ENCODE data around the gene AMIGO2. TPM values are rescaled to one million over a fixed set of nuclear protein-coding genes. Genes with fewer than 3 reads are reported as not detected.

Gene AMIGO2
- total RNA-seq, 1 experiment from 2014 or later: 19.3 TPM

DNA sequence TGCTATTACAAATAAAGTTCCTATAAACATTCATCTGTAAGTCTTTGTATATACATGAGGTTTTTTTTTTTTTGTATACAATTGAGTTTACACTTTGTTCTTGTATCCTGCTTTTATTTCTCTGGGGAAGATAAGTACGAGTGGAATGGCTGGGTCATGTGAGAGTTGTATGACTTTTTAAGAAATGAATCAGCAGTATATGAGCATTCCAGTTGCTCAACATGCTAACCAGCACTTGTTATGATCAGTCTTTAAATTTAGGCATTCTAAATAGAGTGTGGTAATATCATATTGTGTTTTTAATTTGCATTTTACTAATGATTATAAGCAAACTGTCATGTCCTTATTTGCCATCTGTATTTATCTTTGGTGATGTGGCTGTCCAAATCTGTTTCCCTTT, 44.7 kb upstream of the AMIGO2 start:
- H3F3A ChIP-seq (ENCODE audit: low read length, unreplicated experiment): no peaks in the 10 kb centered on the region
- no peaks in the 10 kb centered on the region for H3K9me3 ChIP-seq (ENCODE audit: low read length)
- no peaks in the 10 kb centered on the region for H3K27me3 ChIP-seq (ENCODE audit: low read length)
- no peak overlapping the region for H3K4me2 ChIP-seq (ENCODE audit: low read length)
- TF ChIP-seq EZH2phosphoT487 (IDR thresholded peaks at IDR 0.05; ENCODE audit: borderline replicate concordance, low read length) (no peak), EZH2 (IDR thresholded peaks at IDR 0.05; ENCODE audit: low read length, unreplicated experiment) (no peak)
- TF ChIP-seq, protein P1, sequence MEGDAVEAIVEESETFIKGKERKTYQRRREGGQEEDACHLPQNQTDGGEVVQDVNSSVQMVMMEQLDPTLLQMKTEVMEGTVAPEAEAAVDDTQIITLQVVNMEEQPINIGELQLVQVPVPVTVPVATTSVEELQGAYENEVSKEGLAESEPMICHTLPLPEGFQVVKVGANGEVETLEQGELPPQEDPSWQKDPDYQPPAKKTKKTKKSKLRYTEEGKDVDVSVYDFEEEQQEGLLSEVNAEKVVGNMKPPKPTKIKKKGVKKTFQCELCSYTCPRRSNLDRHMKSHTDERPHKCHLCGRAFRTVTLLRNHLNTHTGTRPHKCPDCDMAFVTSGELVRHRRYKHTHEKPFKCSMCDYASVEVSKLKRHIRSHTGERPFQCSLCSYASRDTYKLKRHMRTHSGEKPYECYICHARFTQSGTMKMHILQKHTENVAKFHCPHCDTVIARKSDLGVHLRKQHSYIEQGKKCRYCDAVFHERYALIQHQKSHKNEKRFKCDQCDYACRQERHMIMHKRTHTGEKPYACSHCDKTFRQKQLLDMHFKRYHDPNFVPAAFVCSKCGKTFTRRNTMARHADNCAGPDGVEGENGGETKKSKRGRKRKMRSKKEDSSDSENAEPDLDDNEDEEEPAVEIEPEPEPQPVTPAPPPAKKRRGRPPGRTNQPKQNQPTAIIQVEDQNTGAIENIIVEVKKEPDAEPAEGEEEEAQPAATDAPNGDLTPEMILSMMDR (conservative IDR thresholded peaks at IDR 0.05; ENCODE audit: low read depth, low read length): no peak
- H3K79me2 ChIP-seq (ENCODE audit: low read length): no peaks in the 10 kb centered on the region
- no peak overlapping the region for H3K9ac ChIP-seq (ENCODE audit: low read length)
- no peaks in the 10 kb centered on the region for H3K36me3 ChIP-seq (ENCODE audit: low read depth, low read length)
- intact Hi-C loops (cut with micrococcal nuclease): no loop called here
- no TSS peak for BruUV-seq (replicated peaks)
- ChIA-PET POLR2A (ENCODE audit: unreplicated experiment) (no interaction called here), CTCF (no interaction called here)
- ATAC-seq (0 out of 2 replicates have a peak, but pooled peaks have one; percentile 21), DNase-seq (peak; percentile 36)
- no peak overlapping the region for H3K27ac ChIP-seq (ENCODE audit: low read length)
- no peak overlapping the region for H2AFZ ChIP-seq (ENCODE audit: low read length)
- H3K4me1 ChIP-seq (ENCODE audit: insufficient read depth, low read length): peaks cover 37% of the 10 kb centered on the region
- H3K9me2 ChIP-seq (replicated peaks; ENCODE audit: low read length): no peaks in the 10 kb centered on the region
- H3K4me3 ChIP-seq (ENCODE audit: low read length): no peak overlapping the region
- no peaks in the 10 kb centered on the region for H4K20me1 ChIP-seq (ENCODE audit: low read length)

DNA sequence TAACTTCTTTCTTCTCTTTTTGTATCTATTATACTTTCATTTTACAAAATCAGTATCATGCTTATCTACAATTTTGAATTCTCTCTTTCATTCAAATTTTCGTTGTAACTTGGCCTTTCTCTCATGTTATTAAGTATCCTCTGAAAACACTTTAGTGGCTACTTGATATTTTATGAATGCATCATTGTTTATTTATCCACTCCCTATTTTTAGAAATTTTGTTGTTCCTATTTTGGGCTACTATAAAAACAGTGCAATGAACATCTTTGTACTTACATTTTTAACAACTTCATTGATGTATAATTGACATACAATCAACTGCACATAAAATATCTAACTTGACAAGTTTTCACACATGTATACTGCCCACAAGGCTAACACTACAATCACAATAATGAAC, 44.0 kb upstream of the AMIGO2 start:
- no peak overlapping the region for H3K27ac ChIP-seq (ENCODE audit: low read length)
- H3F3A ChIP-seq (ENCODE audit: low read length, unreplicated experiment): no peaks in the 10 kb centered on the region
- no peaks in the 10 kb centered on the region for H4K20me1 ChIP-seq (ENCODE audit: low read length)
- peaks cover 37% of the 10 kb centered on the region for H3K4me1 ChIP-seq (ENCODE audit: insufficient read depth, low read length)
- H3K4me2 ChIP-seq (ENCODE audit: low read length): peak overlapping the region; percentile 21
- no peak overlapping the region for H3K9ac ChIP-seq (ENCODE audit: low read length)
- ATAC-seq: peak; percentile 64; the same call in 1 of the 2 replicates
- ChIA-PET POLR2A (ENCODE audit: unreplicated experiment) (no interaction called here), CTCF (no interaction called here)
- no peak overlapping the region for H3K4me3 ChIP-seq (ENCODE audit: low read length)
- TF ChIP-seq, protein P1 (conservative IDR thresholded peaks at IDR 0.05; ENCODE audit: low read depth, low read length): no peak
- no peak for TF ChIP-seq EZH2phosphoT487 (IDR thresholded peaks at IDR 0.05; ENCODE audit: borderline replicate concordance, low read length)
- TF ChIP-seq EZH2 (IDR thresholded peaks at IDR 0.05; ENCODE audit: low read length, unreplicated experiment): no peak
- H3K9me2 ChIP-seq (replicated peaks; ENCODE audit: low read length): no peaks in the 10 kb centered on the region
- H3K36me3 ChIP-seq (ENCODE audit: low read depth, low read length): no peaks in the 10 kb centered on the region
- H3K79me2 ChIP-seq (ENCODE audit: low read length): no peaks in the 10 kb centered on the region
- peak; percentile 41 for DNase-seq
- H3K9me3 ChIP-seq (ENCODE audit: low read length): no peaks in the 10 kb centered on the region
- no peak overlapping the region for H2AFZ ChIP-seq (ENCODE audit: low read length)
- no peaks in the 10 kb centered on the region for H3K27me3 ChIP-seq (ENCODE audit: low read length)
- no TSS peak for BruUV-seq (replicated peaks)
- intact Hi-C loops (cut with micrococcal nuclease): no loop called here

DNA sequence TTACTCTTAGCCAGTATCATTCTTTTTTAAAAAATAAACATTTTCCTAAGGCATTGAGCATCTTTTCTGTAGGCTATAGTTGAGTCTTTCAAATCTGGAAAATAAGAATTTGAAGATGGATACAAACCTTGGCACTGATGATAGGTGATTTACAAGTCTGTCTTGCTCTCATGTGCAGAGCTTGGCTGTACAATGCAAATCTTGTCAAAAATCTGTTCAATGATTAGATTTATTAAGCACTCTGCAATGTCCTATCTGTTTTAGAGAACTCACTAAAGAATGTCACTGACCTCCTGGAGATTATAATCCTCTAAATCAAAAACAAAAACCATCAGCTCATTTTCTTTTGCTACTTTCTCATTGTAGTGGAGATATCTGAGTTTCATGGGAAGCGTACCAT, 42.8 kb upstream of the AMIGO2 start:
- ATAC-seq (no peak), DNase-seq (no peak)
- Histone ChIP-seq H3F3A (ENCODE audit: low read length, unreplicated experiment) (no peaks in the 10 kb centered on the region), H3K9me2 (replicated peaks; ENCODE audit: low read length) (no peaks in the 10 kb centered on the region), H3K27ac (ENCODE audit: low read length) (no peak overlapping the region), H3K9me3 (ENCODE audit: low read length) (no peaks in the 10 kb centered on the region), H3K36me3 (ENCODE audit: low read depth, low read length) (no peaks in the 10 kb centered on the region), H3K4me3 (ENCODE audit: low read length) (no peak overlapping the region), H2AFZ (ENCODE audit: low read length) (no peak overlapping the region), H4K20me1 (ENCODE audit: low read length) (no peaks in the 10 kb centered on the region), H3K4me1 (ENCODE audit: insufficient read depth, low read length) (peaks cover 37% of the 10 kb centered on the region), H3K27me3 (ENCODE audit: low read length) (no peaks in the 10 kb centered on the region), H3K9ac (ENCODE audit: low read length) (no peak overlapping the region), H3K79me2 (ENCODE audit: low read length) (no peaks in the 10 kb centered on the region), H3K4me2 (ENCODE audit: low read length) (no peak overlapping the region)
- no TSS peak for BruUV-seq (replicated peaks)
- ChIA-PET POLR2A (ENCODE audit: unreplicated experiment) (interaction anchor here (0.6 kb wide), 1 partner anchor 12 kb away, joined by 6 read pairs; no protein-coding TSS in a partner anchor), CTCF (no interaction called here)
- intact Hi-C loops (cut with micrococcal nuclease): no loop called here
- TF ChIP-seq EZH2phosphoT487 (IDR thresholded peaks at IDR 0.05; ENCODE audit: borderline replicate concordance, low read length) (no peak), EZH2 (IDR thresholded peaks at IDR 0.05; ENCODE audit: low read length, unreplicated experiment) (no peak)
- TF ChIP-seq, protein P1 (conservative IDR thresholded peaks at IDR 0.05; ENCODE audit: low read depth, low read length): no peak

All from PC-3 (cell line).